HCT116 (cell line): ENCODE results near the gene TENT5A. TPM values are rescaled to one million over a fixed set of nuclear protein-coding genes. Genes with fewer than 3 reads are reported as not detected.

Experiments
- ATAC-seq: fragments of 200-7000 bp; cut with Tn5 transposase; 2 replicates; pipeline ENCODE4 v1.9.1; 2020; ENCODE audit warnings: mild to moderate bottlenecking, moderate library complexity
- BruUV-seq: library from RNA; stranded (reverse); fragments of 400-500 nt; replicated peaks from 2 replicates; lab custom pipeline; 2021; lab: Mats Ljungman, UMichigan
- CTCF ChIA-PET: fragments of 300-600 bp; sonication (Branson Sonifier 250); formaldehyde crosslinking; loops from one replicate; lab custom pipeline; 2021; ENCODE audit warnings: antibody characterized with exemption; lab: Charles Lee
- POLR2A ChIA-PET: fragments of 300-600, 350-600 bp; sonication (Branson Sonifier 250); formaldehyde crosslinking; loops from one replicate; lab custom pipeline; 2021; ENCODE audit warnings: antibody characterized with exemption; lab: Charles Lee
- RAD21 ChIA-PET, 2 experiments: fragments of 300-600 bp; sonication (Branson Sonifier 250); formaldehyde crosslinking; loops; one replicate each; lab custom pipeline; 2023; ENCODE audit warnings: low total read pairs in 2 of 2; ENCODE audit not compliant: uncharacterized antibody in 2 of 2, unreplicated experiment in 2 of 2, low non-redundant PET in 1 of 2; lab: Charles Lee
- DNase-seq: peaks from one replicate; pipeline ENCODE4 v3.0.0-alpha.2; 2010; ENCODE audit warnings: low read depth, low spot score
- H2AFZ ChIP-seq: fragments of 200-600 bp; shearing (Covaris generic), sonication (generic); 2 replicates; pipeline ENCODE4 v1.6.1; 2017; ENCODE audit warnings: low read depth, mixed run types, mixed read lengths, antibody characterized with exemption, low read length; ENCODE audit not compliant: poor library complexity, severe bottlenecking
- H3K27ac ChIP-seq: 2 replicates; pipeline ENCODE4 v1.5.1; 2012; ENCODE audit warnings: low read depth, low read length
- H3K27me3 ChIP-seq: fragments of 200-600 bp; sonication (generic); 2 replicates; pipeline ENCODE4 v1.6.1; 2016; ENCODE audit warnings: mixed run types, low read length, mixed read lengths; ENCODE audit not compliant: insufficient read depth
- H3K36me3 ChIP-seq, 2 experiments: fragments of 200-500 bp in 1 of 2; fragments of 200-600 bp in 1 of 2; sonication (Bioruptor generic) in 1 of 2; sonication (generic) in 1 of 2; 2 replicates each; pipeline versions ENCODE4 v1.5.1 to v1.6.1; 2014 to 2016; ENCODE audit warnings: low read length in 2 of 2, inconsistent platforms in 1 of 2, mixed read lengths in 1 of 2, mixed run types in 1 of 2; ENCODE audit not compliant: insufficient read depth in 2 of 2, control insufficient read depth in 1 of 2
- H3K4me1 ChIP-seq, 2 experiments: fragments of 200-600 bp in 1 of 2; sonication (generic) in 1 of 2; 2 replicates each; pipeline versions ENCODE4 v1.5.1 to v1.6.1; 2012 to 2017; ENCODE audit warnings: low read length in 2 of 2, inconsistent platforms in 1 of 2, mild to moderate bottlenecking in 1 of 2, mixed read lengths in 1 of 2, mixed run types in 1 of 2, moderate library complexity in 1 of 2; ENCODE audit not compliant: insufficient read depth in 2 of 2, control insufficient read depth in 1 of 2
- H3K4me2 ChIP-seq: fragments of 200-600 bp; sonication (generic); 2 replicates; pipeline ENCODE4 v1.6.1; 2017; ENCODE audit warnings: mixed run types, low read length, mixed read lengths
- H3K4me3 ChIP-seq, 2 experiments: fragments of 200-600 bp in 1 of 2; sonication (generic) in 1 of 2; replicated peaks in 1 of 2; 2 replicates each; pipeline ENCODE4 v1.5.1; 2011 to 2016; ENCODE audit warnings: low read length in 2 of 2, control low read depth in 1 of 2, low read depth in 1 of 2, mild to moderate bottlenecking in 1 of 2, mixed read lengths in 1 of 2, mixed run types in 1 of 2
- H3K79me2 ChIP-seq: fragments of 200-600 bp; sonication (generic); 2 replicates; pipeline ENCODE4 v1.6.1; 2017; ENCODE audit warnings: mild to moderate bottlenecking, mixed run types, low read length, moderate library complexity, mixed read lengths; ENCODE audit not compliant: insufficient read depth
- H3K9ac ChIP-seq: fragments of 200-600 bp; sonication (generic); 2 replicates; pipeline ENCODE4 v1.6.1; 2016; ENCODE audit warnings: low read length, mixed read lengths
- H3K9me2 ChIP-seq: fragments of 200-600 bp; sonication (generic), shearing (Covaris generic); 2 replicates; pipeline ENCODE4 v1.6.1; 2017; ENCODE audit warnings: mixed run types, mild to moderate bottlenecking, moderate library complexity; ENCODE audit not compliant: insufficient read depth
- H3K9me3 ChIP-seq, 2 experiments: fragments of 200-500 bp in 1 of 2; fragments of 200-600 bp in 1 of 2; sonication (Bioruptor generic) in 1 of 2; sonication (generic) in 1 of 2; 2 replicates each; pipeline ENCODE4 v1.6.1; 2014 to 2017; ENCODE audit warnings: low read length in 2 of 2, mixed read lengths in 2 of 2, inconsistent platforms in 1 of 2, low read depth in 1 of 2, mild to moderate bottlenecking in 1 of 2, mixed run types in 1 of 2, moderate library complexity in 1 of 2; ENCODE audit not compliant: control insufficient read depth in 1 of 2, insufficient read depth in 1 of 2
- H4K20me1 ChIP-seq: fragments of 200-600 bp; sonication (generic), shearing (Covaris generic); 2 replicates; pipeline ENCODE4 v1.6.1; 2017; ENCODE audit warnings: mixed run types, mild to moderate bottlenecking, moderate library complexity; ENCODE audit not compliant: insufficient read depth
- CBX3 ChIP-seq: IDR thresholded peaks from 2 replicates; pipeline ENCODE4 v1.6.1; 2012; ENCODE audit warnings: low read depth
- EZH2 ChIP-seq: fragments of 200-600 bp; sonication (generic); IDR thresholded peaks from 2 replicates; pipeline ENCODE4 v1.6.1; 2017; ENCODE audit warnings: antibody characterized with exemption, mixed run types
- EZH2phosphoT487 ChIP-seq: fragments of 200-600 bp; IDR thresholded peaks from 2 replicates; pipeline ENCODE4 v1.6.1; 2018; ENCODE audit warnings: antibody characterized with exemption, borderline replicate concordance
- RAD21 ChIP-seq: IDR thresholded peaks from 2 replicates; pipeline ENCODE4 v1.6.1; 2012; ENCODE audit warnings: low read depth, mild to moderate bottlenecking
- YY1 ChIP-seq: IDR thresholded peaks from 2 replicates; pipeline ENCODE4 v1.6.1; 2011; ENCODE audit warnings: low read length, low read depth, moderate library complexity, mild to moderate bottlenecking; ENCODE audit not compliant: insufficient replicate concordance; ENCODE audit errors: extremely low read depth
- ZBTB33 ChIP-seq: IDR thresholded peaks from 2 replicates; pipeline ENCODE4 v1.6.1; 2011; ENCODE audit warnings: mild to moderate bottlenecking, low read length, moderate library complexity; ENCODE audit not compliant: insufficient replicate concordance; ENCODE audit errors: extremely low read depth
- ZFX ChIP-seq: fragments of 450-650 bp; IDR thresholded peaks from 2 replicates; pipeline ENCODE4 v1.6.1; 2017
- ZNF274 ChIP-seq: fragments of 200-500 bp; sonication (Bioruptor generic); IDR thresholded peaks from 2 replicates; pipeline ENCODE4 v1.6.1; 2014; ENCODE audit warnings: mild to moderate bottlenecking, low read depth, low read length, inconsistent platforms
- intact Hi-C: fragments of 100-400 bp; cut with micrococcal nuclease; formaldehyde crosslinking; loops from 2 replicates; pipeline ENCODE4 v1.10.0; 2022
- total RNA-seq: library from RNA; stranded (reverse); gene quantifications from one replicate; pipeline ENCODE4 v1.2.1, GENCODE V29; 2021; ENCODE audit not compliant: unreplicated experiment
- TF ChIP-seq, protein P1 (sequence below), 3 experiments: fragments of 200-600 bp in 1 of 3; sonication (generic) in 1 of 3; IDR thresholded peaks in 2 of 3; conservative IDR thresholded peaks in 1 of 3; 2 replicates each; pipeline ENCODE4 v1.5.1; 2012 to 2017; ENCODE audit warnings: low read depth in 2 of 3, low read length in 2 of 3, antibody characterized with exemption in 1 of 3, borderline replicate concordance in 1 of 3, control low read depth in 1 of 3, mild to moderate bottlenecking in 1 of 3, mixed read lengths in 1 of 3, mixed run types in 1 of 3, moderate library complexity in 1 of 3; ENCODE audit not compliant: insufficient read depth in 1 of 3
- TF ChIP-seq, protein P2 (sequence below): IDR thresholded peaks from 2 replicates; pipeline ENCODE4 v1.6.1; 2012

The TENT5A gene
- total RNA-seq, 1 experiment from 2014 or later, result 11.2 TPM

- no peak overlapping the region for H3K27ac ChIP-seq
- no peak overlapping the region for H3K9ac ChIP-seq
- no peaks in the 10 kb centered on the region for H4K20me1 ChIP-seq
- intact Hi-C loops, result no loop called here
- ATAC-seq (no peak), DNase-seq (no peak)
- no TSS peak for BruUV-seq
- TF ChIP-seq EZH2phosphoT487 (no peak), EZH2 (no peak), YY1 (no peak), ZFX (no peak)
- TF ChIP-seq, protein P1, sequence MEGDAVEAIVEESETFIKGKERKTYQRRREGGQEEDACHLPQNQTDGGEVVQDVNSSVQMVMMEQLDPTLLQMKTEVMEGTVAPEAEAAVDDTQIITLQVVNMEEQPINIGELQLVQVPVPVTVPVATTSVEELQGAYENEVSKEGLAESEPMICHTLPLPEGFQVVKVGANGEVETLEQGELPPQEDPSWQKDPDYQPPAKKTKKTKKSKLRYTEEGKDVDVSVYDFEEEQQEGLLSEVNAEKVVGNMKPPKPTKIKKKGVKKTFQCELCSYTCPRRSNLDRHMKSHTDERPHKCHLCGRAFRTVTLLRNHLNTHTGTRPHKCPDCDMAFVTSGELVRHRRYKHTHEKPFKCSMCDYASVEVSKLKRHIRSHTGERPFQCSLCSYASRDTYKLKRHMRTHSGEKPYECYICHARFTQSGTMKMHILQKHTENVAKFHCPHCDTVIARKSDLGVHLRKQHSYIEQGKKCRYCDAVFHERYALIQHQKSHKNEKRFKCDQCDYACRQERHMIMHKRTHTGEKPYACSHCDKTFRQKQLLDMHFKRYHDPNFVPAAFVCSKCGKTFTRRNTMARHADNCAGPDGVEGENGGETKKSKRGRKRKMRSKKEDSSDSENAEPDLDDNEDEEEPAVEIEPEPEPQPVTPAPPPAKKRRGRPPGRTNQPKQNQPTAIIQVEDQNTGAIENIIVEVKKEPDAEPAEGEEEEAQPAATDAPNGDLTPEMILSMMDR (IDR thresholded peaks at IDR 0.05 in 2 of 3, conservative IDR thresholded peaks at IDR 0.05 in 1 of 3; ENCODE audit: borderline replicate concordance in 1 of 3, insufficient read depth in 1 of 3, low read depth in 2 of 3, low read length in 2 of 3), result no peak
- TF ChIP-seq, protein P2, sequence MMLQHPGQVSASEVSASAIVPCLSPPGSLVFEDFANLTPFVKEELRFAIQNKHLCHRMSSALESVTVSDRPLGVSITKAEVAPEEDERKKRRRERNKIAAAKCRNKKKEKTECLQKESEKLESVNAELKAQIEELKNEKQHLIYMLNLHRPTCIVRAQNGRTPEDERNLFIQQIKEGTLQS, result no peak
- ChIA-PET POLR2A (no interaction called here), CTCF (no interaction called here), RAD21 (no interaction called here)
- no peaks in the 10 kb centered on the region for H3K79me2 ChIP-seq
- H3K27me3 ChIP-seq, result no peaks in the 10 kb centered on the region
- no peak overlapping the region for H3K4me2 ChIP-seq
- H3K9me3 ChIP-seq, result no peaks in the 10 kb centered on the region
- peaks cover 0 to 6% of the 10 kb centered on the region in 2 experiments; a peak in 1 of 4 replicates for H3K4me1 ChIP-seq
- no peak overlapping the region for H2AFZ ChIP-seq
- no peaks in the 10 kb centered on the region for H3K9me2 ChIP-seq
- no peak overlapping the region for H3K4me3 ChIP-seq
- H3K36me3 ChIP-seq, result no peaks in the 10 kb centered on the region
Observed at GRCh38 chr6:81734500-81735150, 17.9 kb downstream of the TENT5A start.

DNA sequence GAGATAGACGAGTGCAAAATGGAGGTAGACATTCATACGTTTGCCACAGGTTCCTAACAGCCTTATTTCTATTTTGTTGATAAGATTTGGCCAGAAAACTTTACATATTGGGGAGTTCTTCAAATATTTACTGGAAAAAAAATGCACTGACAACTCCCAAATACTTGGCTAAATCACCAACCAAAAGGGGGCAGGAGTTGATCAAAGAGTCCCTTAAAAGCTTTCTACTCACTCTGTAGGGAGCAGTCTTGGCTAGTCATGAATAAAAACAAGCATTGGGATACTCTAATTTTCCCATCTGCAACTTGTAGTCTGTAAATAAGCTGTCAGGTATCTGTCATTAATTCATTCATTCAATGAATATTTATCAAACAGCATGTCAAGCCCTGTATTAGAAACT lies 18.4 kb downstream of the TENT5A start:
- Histone ChIP-seq H3K4me3 (no peak overlapping the region), H3K9ac (no peak overlapping the region), H3K36me3 (no peaks in the 10 kb centered on the region), H3K9me3 (no peaks in the 10 kb centered on the region), H3K79me2 (no peaks in the 10 kb centered on the region), H3K4me2 (no peak overlapping the region), H2AFZ (no peak overlapping the region), H3K27ac (no peak overlapping the region), H4K20me1 (no peaks in the 10 kb centered on the region), H3K4me1 (peaks cover 0 to 6% of the 10 kb centered on the region in 2 experiments; a peak in 1 of 4 replicates), H3K9me2 (no peaks in the 10 kb centered on the region), H3K27me3 (no peaks in the 10 kb centered on the region)
- CTCF ChIA-PET, result no interaction called here
- BruUV-seq, result no TSS peak
- RAD21 ChIA-PET, result no interaction called here
- DNase-seq (no peak), ATAC-seq (no peak)
- no peak for TF ChIP-seq ZBTB33
- no peak for TF ChIP-seq ZNF274
- TF ChIP-seq YY1, result no peak
- peak; percentile 30; the same call in 1 of the 2 replicates for TF ChIP-seq RAD21
- no peak for TF ChIP-seq CBX3
- POLR2A ChIA-PET, result no interaction called here
- intact Hi-C loops, result no loop called here
